DMS153 treated with DMSO at 0.1 percent for 48 hours (cell line): ENCODE data around the gene ATP13A2.
A peak's percentile ranks its signal among the peaks of the same experiment; 100 is the strongest.
"Not testable (repeated sequence)": the region's sequence is repeated elsewhere in the genome, so short reads cannot be mapped to it uniquely, and the experiment has no call there.

Experiments used
- DNase-seq: peaks from one replicate; lab custom pipeline; 2025; ENCODE audit not compliant: unreplicated experiment; lab: John Stamatoyannopoulos, UW

The ATP13A2 gene

DNA sequence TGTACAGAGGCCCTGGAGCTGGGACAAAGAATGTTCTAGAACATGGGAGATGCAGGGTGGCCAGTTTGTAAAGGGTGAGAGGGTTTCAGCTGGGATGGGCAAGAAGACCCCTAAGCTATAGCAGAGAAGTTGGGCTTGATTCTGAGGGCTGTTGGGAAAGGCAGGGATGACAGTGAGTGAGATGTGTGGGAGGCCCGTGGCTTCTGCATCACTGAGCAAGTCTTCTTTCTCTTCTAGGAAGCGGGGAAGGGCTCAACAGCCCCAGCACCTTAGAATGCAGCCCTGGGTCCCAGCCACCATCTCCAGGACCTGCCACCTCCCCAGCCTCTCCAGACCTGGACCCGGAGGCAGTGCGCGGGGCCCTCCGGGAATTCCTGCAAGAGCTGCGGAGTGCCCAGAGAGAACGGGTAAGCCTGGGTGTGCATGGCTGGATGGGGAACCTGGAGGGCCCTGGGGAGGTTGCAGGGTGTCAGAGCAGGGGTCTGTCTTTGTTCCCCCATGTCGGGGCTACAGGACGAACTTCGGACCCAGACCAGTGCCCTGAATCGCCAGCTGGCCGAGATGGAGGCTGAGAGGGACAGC is 46.2 kb downstream of the ATP13A2 start:
- DNase-seq: no peak

DNA sequence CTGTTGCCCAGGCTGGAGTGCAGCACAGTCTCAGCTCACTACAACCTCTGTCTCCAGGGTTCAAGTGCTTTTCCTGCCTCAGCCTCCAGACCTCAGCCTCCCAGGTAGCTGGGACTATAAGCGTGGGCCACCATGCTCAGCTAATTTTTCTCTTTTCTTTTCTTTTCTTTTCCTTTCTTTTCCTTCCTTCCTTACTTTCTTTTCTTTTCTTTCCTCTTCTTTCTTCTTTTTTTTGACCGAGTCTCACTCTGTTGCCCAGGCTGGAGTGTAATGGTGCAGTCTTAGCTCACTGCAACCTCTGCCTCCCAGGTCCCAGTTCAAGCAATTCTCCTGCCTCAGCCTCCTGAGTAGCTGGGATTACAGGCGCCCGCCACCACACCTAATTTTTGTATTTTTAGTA is 47.6 kb downstream of the ATP13A2 start:
- DNase-seq: not testable (repeated sequence)

DNA sequence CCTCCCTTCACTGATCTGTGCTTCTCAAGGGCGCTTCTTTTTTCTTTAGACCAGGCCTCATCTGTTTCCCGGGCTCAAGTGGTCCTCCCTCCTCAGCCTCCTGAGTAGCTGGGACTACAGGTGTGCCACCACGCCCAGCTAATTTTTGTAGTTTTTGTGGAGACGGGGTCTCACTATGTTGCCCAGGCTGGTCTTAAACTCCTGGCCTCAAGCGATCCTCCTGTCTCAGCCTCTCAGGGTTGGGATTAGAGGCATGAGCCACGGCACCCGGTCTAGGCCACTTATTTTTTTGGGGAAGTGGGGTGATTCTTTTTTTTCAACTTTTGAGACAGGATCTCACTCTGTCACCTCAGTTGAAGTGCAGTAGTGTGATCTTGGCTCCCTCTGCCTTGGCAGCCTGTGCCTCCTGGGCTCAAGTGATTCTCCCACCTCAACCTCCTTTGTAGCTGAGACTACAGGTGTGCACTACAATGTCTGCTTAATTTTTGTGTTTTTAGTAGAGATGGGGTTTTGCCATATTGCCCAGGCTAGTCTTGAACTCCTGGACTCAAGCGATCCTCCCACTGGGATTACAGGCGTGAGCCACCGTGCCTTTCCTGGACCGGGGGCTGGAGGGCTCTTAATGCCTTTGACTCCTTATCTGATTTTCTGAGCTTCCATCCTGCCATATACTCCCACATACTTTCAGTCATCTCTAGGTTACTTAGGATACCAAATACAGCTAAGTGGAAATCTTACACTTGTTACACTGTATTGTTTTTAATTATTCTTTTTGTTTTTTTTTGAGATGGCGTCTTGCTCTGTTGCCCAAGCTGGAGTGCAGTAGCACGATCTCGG is 50.2 kb downstream of the ATP13A2 start:
- no peak for DNase-seq

- peak; percentile 59 for DNase-seq
Measured at GRCh38 chr1:16960560-16961296, 51.0 kb downstream of the ATP13A2 start.

GRCh38 chr1:16958475-16958874 is 53.3 kb downstream of the ATP13A2 start:
- DNase-seq: no peak

- no peak for DNase-seq
Measured at GRCh38 chr1:16957731-16958130, 54.0 kb downstream of the ATP13A2 start.

GRCh38 chr1:16956775-16957174 is 55.0 kb downstream of the ATP13A2 start:
- DNase-seq: no peak

DNA sequence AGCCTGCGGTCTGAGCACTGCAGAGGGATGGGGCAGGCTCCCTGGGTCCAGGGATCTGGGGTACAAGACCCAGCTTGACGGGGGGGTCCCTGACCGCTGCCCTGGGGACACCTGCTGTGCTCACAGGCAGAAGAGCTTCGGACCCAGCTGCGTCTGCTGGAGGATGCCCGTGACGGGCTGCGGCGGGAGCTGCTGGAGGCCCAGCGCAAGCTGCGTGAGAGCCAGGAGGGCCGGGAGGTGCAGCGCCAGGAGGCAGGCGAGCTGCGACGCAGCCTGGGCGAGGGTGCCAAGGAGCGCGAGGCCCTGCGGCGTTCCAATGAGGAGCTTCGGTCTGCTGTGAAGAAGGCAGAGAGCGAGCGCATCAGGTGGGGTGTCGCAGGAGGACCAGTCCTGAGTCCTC is 56.5 kb downstream of the ATP13A2 start:
- no peak for DNase-seq

GRCh38 chr1:16954579-16954978 is 57.1 kb downstream of the ATP13A2 start:
- DNase-seq: no peak

GRCh38 chr1:16952376-16952775 is 59.4 kb downstream of the ATP13A2 start:
- not testable (repeated sequence) for DNase-seq

GRCh38 chr1:16949026-16949425 is 62.7 kb downstream of the ATP13A2 start:
- DNase-seq: not testable (repeated sequence)

- DNase-seq: not testable (repeated sequence)
Measured at GRCh38 chr1:16948282-16948891, 63.3 kb downstream of the ATP13A2 start.

DNA sequence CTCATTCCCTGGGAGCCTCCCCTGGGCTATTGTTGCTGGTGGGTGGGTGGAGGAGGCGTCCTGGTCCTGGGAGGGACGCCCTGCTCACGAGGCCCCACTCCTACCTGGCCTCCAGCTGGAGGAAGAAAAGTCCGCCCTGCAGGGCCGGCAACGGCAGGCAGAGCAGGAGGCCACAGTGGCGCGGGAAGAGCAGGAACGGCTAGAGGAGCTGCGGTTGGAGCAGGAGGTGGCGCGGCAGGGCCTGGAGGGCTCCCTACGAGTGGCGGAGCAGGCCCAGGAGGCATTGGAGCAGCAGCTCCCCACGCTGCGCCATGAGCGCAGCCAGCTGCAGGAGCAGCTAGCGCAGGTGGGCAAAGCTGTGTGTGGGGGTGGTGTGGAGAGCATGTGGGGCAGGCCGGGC is 65.1 kb downstream of the ATP13A2 start:
- DNase-seq: no peak

DNA sequence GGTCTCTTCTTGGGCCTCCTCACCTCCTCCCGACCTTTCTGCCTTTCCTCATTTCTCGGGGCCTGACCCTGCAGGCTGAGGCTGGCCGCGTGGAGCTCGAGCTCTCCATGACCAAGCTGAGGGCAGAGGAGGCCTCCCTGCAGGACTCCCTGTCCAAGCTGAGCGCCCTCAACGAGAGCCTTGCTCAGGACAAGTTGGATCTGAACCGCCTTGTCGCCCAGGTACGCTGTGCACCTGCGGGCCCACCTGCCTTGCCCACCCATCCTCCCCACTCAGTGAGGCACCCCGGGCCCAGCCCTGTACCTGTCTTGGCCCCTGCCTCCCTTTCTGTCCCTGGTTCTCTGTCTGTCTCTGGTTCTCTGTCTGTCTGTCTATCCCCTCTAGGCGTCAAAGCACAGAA is 65.5 kb downstream of the ATP13A2 start:
- DNase-seq: not testable (repeated sequence)

DNA sequence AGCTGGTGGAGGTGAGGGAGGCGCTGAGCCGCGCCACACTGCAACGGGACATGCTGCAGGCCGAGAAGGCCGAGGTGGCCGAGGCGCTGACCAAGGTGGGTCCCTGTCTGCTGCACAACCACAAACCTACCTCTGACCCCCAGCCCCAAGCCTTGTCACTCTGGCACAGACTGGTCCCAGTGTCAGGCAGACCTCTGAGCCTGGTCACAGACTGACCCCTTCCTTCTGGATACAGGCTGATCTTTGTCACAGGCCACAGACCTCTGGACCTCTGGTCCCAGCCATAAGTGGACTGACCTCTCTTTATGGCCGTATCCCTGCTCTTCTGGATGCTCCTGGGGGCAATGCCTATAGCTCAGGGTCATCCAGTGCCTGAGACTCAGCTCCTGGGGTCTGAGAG is 66.2 kb downstream of the ATP13A2 start:
- not testable (repeated sequence) for DNase-seq

DNA sequence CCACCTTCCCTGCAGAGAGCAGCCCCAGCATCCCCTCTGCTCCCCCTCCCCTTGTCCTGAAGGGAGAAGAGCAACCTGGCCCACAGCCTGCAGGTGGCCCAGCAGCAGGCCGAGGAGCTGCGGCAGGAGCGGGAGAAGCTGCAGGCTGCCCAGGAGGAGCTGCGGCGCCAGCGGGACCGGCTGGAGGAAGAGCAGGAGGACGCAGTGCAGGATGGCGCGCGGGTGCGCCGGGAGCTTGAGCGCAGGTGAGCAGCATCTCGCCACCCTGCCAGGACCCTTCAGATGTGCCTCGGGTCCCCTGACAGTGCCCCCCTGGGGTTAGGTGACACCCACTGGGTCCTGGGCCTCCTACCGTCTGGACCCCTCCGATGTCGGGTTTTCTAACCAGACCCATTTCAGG is 67.7 kb downstream of the ATP13A2 start:
- no peak for DNase-seq

DNA sequence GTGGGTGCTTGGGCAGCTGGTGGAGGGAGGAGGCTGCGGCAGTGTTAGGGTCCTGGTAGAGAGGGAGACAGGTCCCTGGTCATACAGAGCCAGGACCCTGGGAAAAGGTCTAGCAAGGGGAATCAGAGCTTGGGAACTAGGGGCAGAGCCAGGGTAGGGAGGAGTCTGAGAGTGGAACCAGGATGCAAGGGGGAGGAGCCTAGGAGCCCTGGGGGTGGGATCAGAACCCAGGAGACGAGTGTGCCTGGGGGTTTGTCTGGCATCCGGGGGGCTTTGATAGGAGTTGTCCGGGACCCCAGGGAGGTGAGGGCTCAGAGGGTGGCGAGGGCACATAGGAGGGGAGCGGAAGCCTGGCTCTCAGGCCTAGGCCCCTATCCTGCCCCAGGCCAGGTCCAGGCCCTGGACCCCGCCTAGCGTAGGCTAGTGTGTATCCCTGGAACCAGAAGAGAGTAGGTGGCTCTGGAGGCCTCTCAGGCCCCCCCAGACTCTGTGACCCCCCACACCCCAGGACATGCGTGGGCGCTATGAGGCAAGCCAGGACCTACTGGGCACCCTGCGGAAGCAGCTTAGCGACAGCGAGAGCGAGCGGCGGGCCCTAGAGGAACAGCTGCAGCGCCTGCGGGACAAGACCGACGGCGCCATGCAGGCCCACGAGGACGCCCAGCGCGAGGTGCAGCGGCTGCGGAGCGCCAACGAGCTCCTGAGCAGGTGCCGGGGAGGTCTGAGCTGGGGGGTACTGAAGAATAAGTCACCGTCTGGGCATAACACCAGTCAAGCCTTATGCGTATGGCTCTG is 72.1 kb downstream of the ATP13A2 start:
- not testable (repeated sequence) for DNase-seq

- DNase-seq: no peak
Measured at GRCh38 chr1:16938351-16939321, 73.1 kb downstream of the ATP13A2 start.

DNA sequence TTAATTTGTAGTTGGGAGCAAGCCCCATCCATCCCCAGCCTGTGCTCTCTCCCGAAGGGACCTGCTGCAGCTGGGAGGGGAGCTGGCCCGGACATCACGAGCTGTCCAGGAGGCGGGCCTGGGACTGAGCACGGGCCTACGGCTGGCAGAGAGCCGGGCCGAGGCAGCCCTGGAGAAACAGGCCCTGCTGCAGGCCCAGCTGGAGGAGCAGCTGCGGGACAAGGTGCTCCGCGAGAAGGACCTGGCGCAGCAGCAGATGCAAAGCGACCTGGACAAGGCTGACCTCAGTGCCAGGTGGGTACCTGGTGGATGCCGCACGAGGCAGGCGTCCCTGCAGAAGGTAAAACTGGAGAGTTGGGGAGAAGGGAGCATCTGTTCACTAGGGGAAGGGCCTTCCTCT is 75.1 kb downstream of the ATP13A2 start:
- DNase-seq: not testable (repeated sequence)
